HCT116 (cell line): ENCODE data around the gene STRIT1. TPM values are rescaled to one million over a fixed set of nuclear protein-coding genes. Genes with fewer than 3 reads are reported as not detected.

Experiments
- ATAC-seq: fragments of 200-7000 bp; cut with Tn5 transposase; 2 replicates; pipeline ENCODE4 v1.9.1; 2020; ENCODE audit warnings: mild to moderate bottlenecking, moderate library complexity
- BruUV-seq: library from RNA; stranded (reverse); fragments of 400-500 nt; replicated peaks from 2 replicates; lab custom pipeline; 2021; lab: Mats Ljungman, UMichigan
- CTCF ChIA-PET: fragments of 300-600 bp; sonication (Branson Sonifier 250); formaldehyde crosslinking; loops from one replicate; lab custom pipeline; 2021; ENCODE audit warnings: antibody characterized with exemption; lab: Charles Lee
- POLR2A ChIA-PET: fragments of 300-600, 350-600 bp; sonication (Branson Sonifier 250); formaldehyde crosslinking; loops from one replicate; lab custom pipeline; 2021; ENCODE audit warnings: antibody characterized with exemption; lab: Charles Lee
- RAD21 ChIA-PET, 2 experiments: fragments of 300-600 bp; sonication (Branson Sonifier 250); formaldehyde crosslinking; loops; one replicate each; lab custom pipeline; 2023; ENCODE audit warnings: low total read pairs in 2 of 2; ENCODE audit not compliant: uncharacterized antibody in 2 of 2, unreplicated experiment in 2 of 2, low non-redundant PET in 1 of 2; lab: Charles Lee
- DNase-seq: peaks from one replicate; pipeline ENCODE4 v3.0.0-alpha.2; 2010; ENCODE audit warnings: low read depth, low spot score
- H2AFZ ChIP-seq: fragments of 200-600 bp; shearing (Covaris generic), sonication (generic); 2 replicates; pipeline ENCODE4 v1.6.1; 2017; ENCODE audit warnings: low read depth, mixed run types, mixed read lengths, antibody characterized with exemption, low read length; ENCODE audit not compliant: poor library complexity, severe bottlenecking
- H3K27ac ChIP-seq: 2 replicates; pipeline ENCODE4 v1.5.1; 2012; ENCODE audit warnings: low read depth, low read length
- H3K27me3 ChIP-seq: fragments of 200-600 bp; sonication (generic); 2 replicates; pipeline ENCODE4 v1.6.1; 2016; ENCODE audit warnings: mixed run types, low read length, mixed read lengths; ENCODE audit not compliant: insufficient read depth
- H3K36me3 ChIP-seq, 2 experiments: fragments of 200-500 bp in 1 of 2; fragments of 200-600 bp in 1 of 2; sonication (Bioruptor generic) in 1 of 2; sonication (generic) in 1 of 2; 2 replicates each; pipeline versions ENCODE4 v1.5.1 to v1.6.1; 2014 to 2016; ENCODE audit warnings: low read length in 2 of 2, inconsistent platforms in 1 of 2, mixed read lengths in 1 of 2, mixed run types in 1 of 2; ENCODE audit not compliant: insufficient read depth in 2 of 2, control insufficient read depth in 1 of 2
- H3K4me1 ChIP-seq, 2 experiments: fragments of 200-600 bp in 1 of 2; sonication (generic) in 1 of 2; 2 replicates each; pipeline versions ENCODE4 v1.5.1 to v1.6.1; 2012 to 2017; ENCODE audit warnings: low read length in 2 of 2, inconsistent platforms in 1 of 2, mild to moderate bottlenecking in 1 of 2, mixed read lengths in 1 of 2, mixed run types in 1 of 2, moderate library complexity in 1 of 2; ENCODE audit not compliant: insufficient read depth in 2 of 2, control insufficient read depth in 1 of 2
- H3K4me2 ChIP-seq: fragments of 200-600 bp; sonication (generic); 2 replicates; pipeline ENCODE4 v1.6.1; 2017; ENCODE audit warnings: mixed run types, low read length, mixed read lengths
- H3K4me3 ChIP-seq, 2 experiments: fragments of 200-600 bp in 1 of 2; sonication (generic) in 1 of 2; replicated peaks in 1 of 2; 2 replicates each; pipeline ENCODE4 v1.5.1; 2011 to 2016; ENCODE audit warnings: low read length in 2 of 2, control low read depth in 1 of 2, low read depth in 1 of 2, mild to moderate bottlenecking in 1 of 2, mixed read lengths in 1 of 2, mixed run types in 1 of 2
- H3K79me2 ChIP-seq: fragments of 200-600 bp; sonication (generic); 2 replicates; pipeline ENCODE4 v1.6.1; 2017; ENCODE audit warnings: mild to moderate bottlenecking, mixed run types, low read length, moderate library complexity, mixed read lengths; ENCODE audit not compliant: insufficient read depth
- H3K9ac ChIP-seq: fragments of 200-600 bp; sonication (generic); 2 replicates; pipeline ENCODE4 v1.6.1; 2016; ENCODE audit warnings: low read length, mixed read lengths
- H3K9me2 ChIP-seq: fragments of 200-600 bp; sonication (generic), shearing (Covaris generic); 2 replicates; pipeline ENCODE4 v1.6.1; 2017; ENCODE audit warnings: mixed run types, mild to moderate bottlenecking, moderate library complexity; ENCODE audit not compliant: insufficient read depth
- H3K9me3 ChIP-seq, 2 experiments: fragments of 200-500 bp in 1 of 2; fragments of 200-600 bp in 1 of 2; sonication (Bioruptor generic) in 1 of 2; sonication (generic) in 1 of 2; 2 replicates each; pipeline ENCODE4 v1.6.1; 2014 to 2017; ENCODE audit warnings: low read length in 2 of 2, mixed read lengths in 2 of 2, inconsistent platforms in 1 of 2, low read depth in 1 of 2, mild to moderate bottlenecking in 1 of 2, mixed run types in 1 of 2, moderate library complexity in 1 of 2; ENCODE audit not compliant: control insufficient read depth in 1 of 2, insufficient read depth in 1 of 2
- H4K20me1 ChIP-seq: fragments of 200-600 bp; sonication (generic), shearing (Covaris generic); 2 replicates; pipeline ENCODE4 v1.6.1; 2017; ENCODE audit warnings: mixed run types, mild to moderate bottlenecking, moderate library complexity; ENCODE audit not compliant: insufficient read depth
- ATF3 ChIP-seq: IDR thresholded peaks from 2 replicates; pipeline ENCODE4 v1.6.1; 2012
- CBX3 ChIP-seq: IDR thresholded peaks from 2 replicates; pipeline ENCODE4 v1.6.1; 2012; ENCODE audit warnings: low read depth
- CEBPB ChIP-seq: IDR thresholded peaks from 2 replicates; pipeline ENCODE4 v1.6.1; 2012; ENCODE audit warnings: low read depth
- CTCF ChIP-seq, 3 experiments: fragments of 200-600 bp in 1 of 3; sonication (generic) in 1 of 3; IDR thresholded peaks in 2 of 3; conservative IDR thresholded peaks in 1 of 3; 2 replicates each; pipeline ENCODE4 v1.5.1; 2012 to 2017; ENCODE audit warnings: low read depth in 2 of 3, low read length in 2 of 3, antibody characterized with exemption in 1 of 3, borderline replicate concordance in 1 of 3, control low read depth in 1 of 3, mild to moderate bottlenecking in 1 of 3, mixed read lengths in 1 of 3, mixed run types in 1 of 3, moderate library complexity in 1 of 3; ENCODE audit not compliant: insufficient read depth in 1 of 3
- EGR1 ChIP-seq: IDR thresholded peaks from 2 replicates; pipeline ENCODE4 v1.6.1; 2012; ENCODE audit warnings: low read depth
- EZH2 ChIP-seq: fragments of 200-600 bp; sonication (generic); IDR thresholded peaks from 2 replicates; pipeline ENCODE4 v1.6.1; 2017; ENCODE audit warnings: antibody characterized with exemption, mixed run types
- EZH2phosphoT487 ChIP-seq: fragments of 200-600 bp; IDR thresholded peaks from 2 replicates; pipeline ENCODE4 v1.6.1; 2018; ENCODE audit warnings: antibody characterized with exemption, borderline replicate concordance
- FOSL1 ChIP-seq: IDR thresholded peaks from 2 replicates; pipeline ENCODE4 v1.6.1; 2012; ENCODE audit warnings: low read depth
- JUND ChIP-seq: IDR thresholded peaks from 2 replicates; pipeline ENCODE4 v1.6.1; 2012
- MAX ChIP-seq: IDR thresholded peaks from 2 replicates; pipeline ENCODE4 v1.6.1; 2012
- POLR2A ChIP-seq: IDR thresholded peaks from 2 replicates; pipeline ENCODE4 v1.7.0; 2011; ENCODE audit warnings: borderline replicate concordance; ENCODE audit not compliant: insufficient read depth, insufficient read length; ENCODE audit errors: extremely low read depth
- RAD21 ChIP-seq: IDR thresholded peaks from 2 replicates; pipeline ENCODE4 v1.6.1; 2012; ENCODE audit warnings: low read depth, mild to moderate bottlenecking
- REST ChIP-seq: IDR thresholded peaks from 2 replicates; pipeline ENCODE4 v1.6.1; 2012; ENCODE audit warnings: low read depth
- SP1 ChIP-seq: IDR thresholded peaks from 2 replicates; pipeline ENCODE4 v1.6.1; 2012; ENCODE audit warnings: low read depth
- SRF ChIP-seq: IDR thresholded peaks from 2 replicates; pipeline ENCODE4 v1.6.1; 2012; ENCODE audit warnings: low read depth
- TCF7L2 ChIP-seq: IDR thresholded peaks from 2 replicates; pipeline ENCODE4 v1.7.0; 2011; ENCODE audit warnings: borderline replicate concordance, inconsistent platforms; ENCODE audit not compliant: insufficient read depth, insufficient read length; ENCODE audit errors: extremely low read depth
- YY1 ChIP-seq: IDR thresholded peaks from 2 replicates; pipeline ENCODE4 v1.6.1; 2011; ENCODE audit warnings: low read length, low read depth, moderate library complexity, mild to moderate bottlenecking; ENCODE audit not compliant: insufficient replicate concordance; ENCODE audit errors: extremely low read depth
- ZBTB33 ChIP-seq: IDR thresholded peaks from 2 replicates; pipeline ENCODE4 v1.6.1; 2011; ENCODE audit warnings: mild to moderate bottlenecking, low read length, moderate library complexity; ENCODE audit not compliant: insufficient replicate concordance; ENCODE audit errors: extremely low read depth
- ZFX ChIP-seq: fragments of 450-650 bp; IDR thresholded peaks from 2 replicates; pipeline ENCODE4 v1.6.1; 2017
- ZNF274 ChIP-seq: fragments of 200-500 bp; sonication (Bioruptor generic); IDR thresholded peaks from 2 replicates; pipeline ENCODE4 v1.6.1; 2014; ENCODE audit warnings: mild to moderate bottlenecking, low read depth, low read length, inconsistent platforms
- intact Hi-C: fragments of 100-400 bp; cut with micrococcal nuclease; formaldehyde crosslinking; loops from 2 replicates; pipeline ENCODE4 v1.10.0; 2022
- total RNA-seq: library from RNA; stranded (reverse); gene quantifications from one replicate; pipeline ENCODE4 v1.2.1, GENCODE V29; 2021; ENCODE audit not compliant: unreplicated experiment

Gene STRIT1
- total RNA-seq, 1 experiment from 2014 or later, result not detected

- Histone ChIP-seq H3K4me2 (no peak overlapping the region), H4K20me1 (no peaks in the 10 kb centered on the region), H3K9me2 (no peaks in the 10 kb centered on the region; the same call in 1 of the 2 replicates), H3K79me2 (no peaks in the 10 kb centered on the region), H3K4me1 (peaks cover 0 to 4% of the 10 kb centered on the region in 2 experiments; a peak in 2 of 4 replicates), H2AFZ (no peak overlapping the region), H3K9ac (no peak overlapping the region), H3K4me3 (no peak overlapping the region), H3K36me3 (no peaks in the 10 kb centered on the region), H3K9me3 (no peaks in the 10 kb centered on the region), H3K27me3 (no peaks in the 10 kb centered on the region), H3K27ac (no peak overlapping the region)
- POLR2A ChIA-PET, result no interaction called here
- TF ChIP-seq JUND (no peak), ZNF274 (no peak), REST (no peak), EZH2 (no peak), CEBPB (no peak), ZFX (no peak), ZBTB33 (no peak), TCF7L2 (no peak), CBX3 (no peak), RAD21 (no peak), POLR2A (no peak), FOSL1 (no peak), EZH2phosphoT487 (no peak), YY1 (no peak), ATF3 (no peak), SP1 (no peak), SRF (no peak), CTCF (IDR thresholded peaks at IDR 0.05 in 2 of 3, conservative IDR thresholded peaks at IDR 0.05 in 1 of 3; ENCODE audit: borderline replicate concordance in 1 of 3, insufficient read depth in 1 of 3, low read depth in 2 of 3, low read length in 2 of 3) (no peak), EGR1 (no peak), MAX (no peak)
- ATAC-seq (no peak), DNase-seq (no peak)
- no TSS peak for BruUV-seq
- RAD21 ChIA-PET, result no interaction called here
- intact Hi-C loops, result no loop called here
- CTCF ChIA-PET, result no interaction called here
Observed at GRCh38 chr3:155304394-155304793, 10.9 kb upstream of the STRIT1 start.
